HFF-Myc (cell line): Measurements from ENCODE around the gene IPCEF1.
A peak's percentile ranks its signal among the peaks of the same experiment; 100 is the strongest.

Source experiments
- DNase-seq: peaks from one replicate; pipeline ENCODE4 v3.0.0-alpha.2; 2011; ENCODE audit warnings: low read depth; ENCODE audit errors: extremely low read depth
- H3K4me3 ChIP-seq: replicated peaks from 2 replicates; pipeline ENCODE4 v1.5.1; 2011; ENCODE audit warnings: low read depth, mild to moderate bottlenecking, control low read depth, low read length
- TF ChIP-seq, protein P1 (sequence below): IDR thresholded peaks from 2 replicates; pipeline ENCODE4 v1.5.1; 2012; ENCODE audit warnings: mild to moderate bottlenecking, low read depth, low read length, control low read depth; ENCODE audit errors: missing control alignments

Gene IPCEF1

DNA sequence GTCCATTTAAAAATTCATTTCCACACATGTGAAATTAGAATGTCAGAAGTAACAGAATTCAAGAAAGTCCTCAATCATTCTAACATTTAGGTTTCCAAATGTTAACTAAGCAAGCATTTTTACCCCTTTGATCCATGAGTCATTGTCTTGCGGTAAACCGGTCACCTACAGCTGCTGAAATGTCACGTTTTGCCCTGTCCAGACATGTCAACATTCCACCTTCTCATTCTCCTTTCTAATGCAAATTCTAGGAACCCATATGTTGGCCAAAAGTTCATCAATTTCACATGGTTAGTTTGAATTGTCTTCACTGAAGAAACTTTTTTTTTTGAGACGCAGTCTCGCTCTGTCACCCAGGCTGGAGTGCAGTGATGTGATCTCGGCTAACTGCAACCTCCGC lies 117.2 kb downstream of the IPCEF1 start:
- no peak overlapping the region for H3K4me3 ChIP-seq
- TF ChIP-seq, protein P1, sequence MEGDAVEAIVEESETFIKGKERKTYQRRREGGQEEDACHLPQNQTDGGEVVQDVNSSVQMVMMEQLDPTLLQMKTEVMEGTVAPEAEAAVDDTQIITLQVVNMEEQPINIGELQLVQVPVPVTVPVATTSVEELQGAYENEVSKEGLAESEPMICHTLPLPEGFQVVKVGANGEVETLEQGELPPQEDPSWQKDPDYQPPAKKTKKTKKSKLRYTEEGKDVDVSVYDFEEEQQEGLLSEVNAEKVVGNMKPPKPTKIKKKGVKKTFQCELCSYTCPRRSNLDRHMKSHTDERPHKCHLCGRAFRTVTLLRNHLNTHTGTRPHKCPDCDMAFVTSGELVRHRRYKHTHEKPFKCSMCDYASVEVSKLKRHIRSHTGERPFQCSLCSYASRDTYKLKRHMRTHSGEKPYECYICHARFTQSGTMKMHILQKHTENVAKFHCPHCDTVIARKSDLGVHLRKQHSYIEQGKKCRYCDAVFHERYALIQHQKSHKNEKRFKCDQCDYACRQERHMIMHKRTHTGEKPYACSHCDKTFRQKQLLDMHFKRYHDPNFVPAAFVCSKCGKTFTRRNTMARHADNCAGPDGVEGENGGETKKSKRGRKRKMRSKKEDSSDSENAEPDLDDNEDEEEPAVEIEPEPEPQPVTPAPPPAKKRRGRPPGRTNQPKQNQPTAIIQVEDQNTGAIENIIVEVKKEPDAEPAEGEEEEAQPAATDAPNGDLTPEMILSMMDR, result no peak
- DNase-seq, result no peak

DNA sequence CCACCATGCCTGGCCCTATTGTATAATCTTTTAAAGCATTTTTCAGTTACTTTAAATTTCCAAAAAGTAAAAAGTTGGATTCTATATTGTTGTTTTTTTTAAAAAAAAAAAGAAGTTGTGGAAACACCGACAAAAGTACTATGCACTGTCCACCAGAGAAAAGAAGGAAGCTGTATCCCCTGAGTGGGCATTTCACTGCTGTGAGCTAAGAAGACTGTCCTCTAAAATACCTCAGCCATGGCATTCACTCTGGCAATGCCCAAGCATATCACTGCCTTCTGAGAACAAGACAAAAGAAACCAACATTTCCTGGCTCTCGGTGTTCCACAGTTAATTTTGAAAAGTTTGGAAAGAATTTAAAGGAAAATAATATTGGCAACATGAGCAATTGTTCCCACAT lies 117.8 kb downstream of the IPCEF1 start:
- DNase-seq, result no peak

DNA sequence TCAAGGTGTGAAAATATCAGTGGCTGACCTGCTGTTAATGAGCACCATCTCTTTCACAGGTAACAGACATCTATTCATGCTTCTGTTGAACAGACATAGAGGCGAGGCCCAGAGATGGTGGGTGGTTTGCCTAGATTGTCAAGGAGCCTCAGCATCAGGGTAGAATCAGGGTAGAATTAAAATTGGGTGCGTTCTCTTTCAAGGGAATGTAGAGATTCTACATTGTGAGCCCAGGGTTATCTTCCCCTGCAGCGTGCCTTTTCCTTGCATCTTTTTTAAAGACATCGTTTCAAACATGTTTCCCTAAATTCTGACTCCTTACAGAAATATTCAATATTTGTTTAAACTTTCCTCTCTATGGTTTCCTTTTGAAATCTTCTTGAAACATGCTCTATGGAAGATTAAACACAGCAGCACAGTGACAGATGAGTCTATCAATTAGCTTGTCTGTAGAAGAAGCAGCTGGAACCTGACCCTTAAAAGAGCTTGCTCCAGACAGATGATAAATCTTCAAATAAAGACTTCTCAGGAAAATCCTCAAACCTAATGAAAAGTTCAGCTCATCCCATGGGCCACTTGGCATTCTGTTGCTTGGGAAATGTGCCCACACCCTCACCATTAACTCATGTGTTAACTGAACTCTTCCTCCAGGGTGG lies 119.8 kb downstream of the IPCEF1 start:
- TF ChIP-seq, protein P1, result no peak
- H3K4me3 ChIP-seq, result no peak overlapping the region
- no peak for DNase-seq

More for the DNA sequence above, 117.8 kb downstream of the IPCEF1 start:
- no peak overlapping the region for H3K4me3 ChIP-seq
- TF ChIP-seq, protein P1, result no peak

DNA sequence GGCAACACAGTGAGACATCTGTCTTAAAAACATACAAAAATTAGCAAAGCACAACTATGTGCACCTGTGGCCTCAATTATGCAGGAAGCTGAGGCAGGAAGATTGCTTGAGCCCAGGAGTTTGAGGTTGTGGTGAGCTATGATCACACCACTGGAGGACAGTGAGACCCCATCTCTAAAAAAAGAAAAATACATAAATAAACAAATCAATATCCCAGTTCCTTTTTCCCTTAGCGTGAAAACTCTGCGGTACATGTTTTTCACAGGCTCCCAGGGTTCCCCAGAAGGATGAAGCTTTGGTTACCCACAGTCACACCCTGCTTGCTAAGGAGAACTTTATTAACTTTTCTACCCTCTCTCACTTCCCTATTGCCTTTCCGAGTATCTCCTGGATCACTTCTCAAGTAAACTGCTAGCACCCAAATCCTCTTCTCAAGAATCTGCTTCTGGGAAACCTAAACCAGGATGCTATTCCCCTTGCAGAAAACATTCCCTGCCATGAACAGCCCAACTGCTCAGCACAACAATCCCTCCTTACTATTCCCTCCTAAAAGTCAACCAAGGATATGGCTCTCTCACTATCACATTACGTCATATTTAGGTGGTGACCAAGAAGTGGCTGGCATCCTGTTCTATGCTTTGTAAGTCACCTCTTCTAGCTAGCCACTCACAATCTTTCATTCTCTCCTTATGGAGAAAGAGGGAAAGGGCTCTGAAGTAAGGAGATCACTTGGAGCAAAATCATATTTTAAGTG lies 122.4 kb downstream of the IPCEF1 start:
- no peak for DNase-seq
- TF ChIP-seq, protein P1, result no peak
- H3K4me3 ChIP-seq, result no peak overlapping the region

DNA sequence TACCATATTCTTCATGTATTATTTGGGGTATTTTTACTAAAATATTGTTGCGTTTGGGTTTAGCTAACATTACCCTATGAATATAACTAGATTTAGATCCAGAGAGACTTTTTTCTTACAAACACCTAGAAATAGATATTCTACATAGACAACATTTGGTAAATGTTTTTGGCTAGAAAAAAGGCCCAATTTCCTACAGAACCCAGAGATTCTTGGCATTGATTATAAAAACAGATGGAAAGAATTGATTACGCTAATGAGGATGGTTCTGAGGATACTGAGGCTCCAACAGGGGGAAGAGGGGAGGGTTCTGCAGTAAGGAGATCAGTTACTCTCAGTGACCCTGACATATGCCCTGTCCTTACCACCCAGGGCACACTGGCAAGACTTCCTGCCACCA lies 123.2 kb downstream of the IPCEF1 start:
- TF ChIP-seq, protein P1, result no peak
- H3K4me3 ChIP-seq, result no peak overlapping the region

DNA sequence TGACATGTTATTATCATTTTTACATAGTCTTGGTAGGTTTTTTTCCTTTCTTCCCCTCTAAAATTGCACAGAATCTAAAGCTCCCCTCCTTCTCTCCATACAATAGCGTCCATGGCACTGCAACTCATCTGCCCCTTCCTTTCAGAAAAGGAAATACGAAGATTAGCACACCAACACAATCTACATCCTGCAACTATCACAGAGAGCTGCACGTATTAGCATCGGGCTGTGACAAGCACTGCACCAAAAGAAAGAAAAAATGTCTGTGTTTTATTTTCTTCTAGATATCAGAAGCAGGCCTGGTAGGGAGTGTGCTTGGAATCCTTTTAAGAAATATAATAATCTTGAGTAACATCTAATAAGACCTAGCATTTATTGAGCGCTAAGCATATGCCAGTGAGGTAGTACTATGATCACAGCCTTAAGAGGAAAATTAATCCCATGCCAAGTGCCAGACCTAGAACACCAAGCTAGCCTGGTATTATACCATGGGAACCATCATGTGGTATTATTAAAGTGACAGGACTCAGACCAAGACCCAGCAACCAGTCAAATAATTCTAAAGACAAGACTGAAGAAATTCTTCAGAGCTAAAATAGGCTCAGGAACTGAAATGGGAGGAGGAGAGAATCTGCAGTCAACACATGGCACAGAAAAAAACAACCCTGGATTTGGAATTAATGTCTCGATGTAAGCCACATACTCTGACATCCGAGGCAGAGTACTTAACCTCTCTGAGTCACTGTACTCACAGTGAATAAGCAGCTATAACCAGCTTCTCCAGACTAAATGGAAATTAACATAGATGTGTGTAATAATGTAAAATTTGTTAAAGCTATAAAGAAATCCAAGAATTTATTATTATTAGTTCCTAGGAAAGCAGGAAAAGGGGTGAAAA lies 124.3 kb downstream of the IPCEF1 start:
- peak; percentile 11 for DNase-seq
- TF ChIP-seq, protein P1, result no peak
- no peak overlapping the region for H3K4me3 ChIP-seq

More for the DNA sequence above, 123.2 kb downstream of the IPCEF1 start:
- no peak for DNase-seq
